SU-DHL-6 (cell line): ENCODE data around the gene FEN1.

Experiments
- CTCF ChIP-seq: fragments of 200-600 bp; sonication (generic); IDR thresholded peaks from one replicate; pipeline ENCODE4 v1.5.1; 2017; ENCODE audit warnings: antibody characterized with exemption, mild to moderate bottlenecking, low read length, moderate library complexity; ENCODE audit not compliant: insufficient read depth, poor library complexity, severe bottlenecking
- EZH2phosphoT487 ChIP-seq: fragments of 200-600 bp; sonication (generic), shearing (Covaris generic); conservative IDR thresholded peaks from 2 replicates; pipeline ENCODE4 v1.6.1; 2018; ENCODE audit warnings: mild to moderate bottlenecking, antibody characterized with exemption, low read length, moderate library complexity, mixed read lengths

- no peak for TF ChIP-seq CTCF
- no peak for TF ChIP-seq EZH2phosphoT487
Measured at GRCh38 chr11:61751384-61751783, 41.3 kb upstream of the FEN1 start.
